IMR-90 (cell line): ENCODE data around the gene UNC5B. TPM values are rescaled to one million over a fixed set of nuclear protein-coding genes. Genes with fewer than 3 reads are reported as not detected.

Experiments
- ATAC-seq: fragments of 200-7000 bp; cut with Tn5 transposase; 2 replicates; pipeline ENCODE4 v1.9.1; 2020; ENCODE audit warnings: low read depth, mild to moderate bottlenecking, moderate library complexity
- BruUV-seq: library from RNA; stranded (reverse); fragments of 400-500 nt; replicated peaks from 2 replicates; lab custom pipeline; 2021; lab: Mats Ljungman, UMichigan
- CTCF ChIA-PET: fragments of 300-600 bp; formaldehyde crosslinking; extraction: SDS; loops from one replicate; lab custom pipeline; 2021; ENCODE audit warnings: antibody characterized with exemption; lab: Yijun Ruan, JAX
- POLR2A ChIA-PET: fragments of 300-600 bp; sonication (Branson Sonifier 250); formaldehyde crosslinking; loops from one replicate; lab custom pipeline; 2022; ENCODE audit warnings: antibody characterized with exemption; ENCODE audit not compliant: unreplicated experiment; lab: Charles Lee
- DNase-seq: peaks from one replicate; pipeline ENCODE4 v3.0.0; 2013
- H2AFZ ChIP-seq: replicated peaks from 2 replicates; pipeline ENCODE3; 2013; ENCODE audit warnings: low read length, mild to moderate bottlenecking; ENCODE audit not compliant: poor library complexity
- H2AK5ac ChIP-seq: 2 replicates; pipeline ENCODE4 v1.6.1; 2013; ENCODE audit warnings: low read depth, low read length, inconsistent platforms
- H2AK9ac ChIP-seq: replicated peaks from 2 replicates; pipeline ENCODE3; 2013; ENCODE audit warnings: mild to moderate bottlenecking, low read depth, low read length, moderate library complexity; ENCODE audit not compliant: poor library complexity
- H2BK120ac ChIP-seq: 2 replicates; pipeline ENCODE4 v1.6.1; 2013; ENCODE audit warnings: low read depth, low read length, inconsistent platforms
- H2BK15ac ChIP-seq: 3 replicates; pipeline ENCODE4 v1.6.1; 2013; ENCODE audit warnings: low read depth, low read length, inconsistent platforms
- H2BK20ac ChIP-seq: 2 replicates; pipeline ENCODE4 v1.6.1; 2013; ENCODE audit warnings: low read depth, mild to moderate bottlenecking, inconsistent platforms, low read length, moderate library complexity
- H2BK5ac ChIP-seq: 2 replicates; pipeline ENCODE4 v1.6.1; 2013; ENCODE audit warnings: mild to moderate bottlenecking, low read depth, low read length, inconsistent platforms; ENCODE audit not compliant: poor library complexity, severe bottlenecking
- H3K14ac ChIP-seq: replicated peaks from 2 replicates; pipeline ENCODE4 v1.6.1; 2013; ENCODE audit warnings: low read depth, low read length, inconsistent platforms
- H3K18ac ChIP-seq: 2 replicates; pipeline ENCODE4 v1.6.1; 2013; ENCODE audit warnings: low read depth, low read length, control low read depth
- H3K23ac ChIP-seq: 2 replicates; pipeline ENCODE4 v1.6.1; 2013; ENCODE audit warnings: low read depth, low read length, inconsistent platforms
- H3K27ac ChIP-seq: 2 replicates; pipeline ENCODE4 v1.5.1; 2013; ENCODE audit warnings: mild to moderate bottlenecking, control low read depth, low read length; ENCODE audit not compliant: insufficient read depth
- H3K27me3 ChIP-seq: 2 replicates; pipeline ENCODE4 v1.6.1; 2013; ENCODE audit warnings: low read length; ENCODE audit not compliant: control insufficient read depth, insufficient read depth
- H3K36me3 ChIP-seq: 2 replicates; pipeline ENCODE4 v1.6.1; 2013; ENCODE audit warnings: low read length, mixed read lengths; ENCODE audit not compliant: control insufficient read depth, insufficient read depth
- H3K4ac ChIP-seq: 2 replicates; pipeline ENCODE4 v1.6.1; 2013; ENCODE audit warnings: low read depth, low read length, inconsistent platforms
- H3K4me1 ChIP-seq: 2 replicates; pipeline ENCODE4 v1.6.1; 2013; ENCODE audit warnings: low read length, mixed read lengths; ENCODE audit not compliant: control insufficient read depth, insufficient read depth
- H3K4me2 ChIP-seq: 2 replicates; pipeline ENCODE4 v1.6.1; 2013; ENCODE audit warnings: low read depth, mild to moderate bottlenecking, control low read depth, low read length, moderate library complexity
- H3K4me3 ChIP-seq: 2 replicates; pipeline ENCODE4 v1.5.1; 2013; ENCODE audit warnings: low read depth, mild to moderate bottlenecking, control low read depth, low read length, moderate library complexity; ENCODE audit not compliant: insufficient read depth
- H3K56ac ChIP-seq: 2 replicates; pipeline ENCODE4 v1.6.1; 2013; ENCODE audit warnings: low read length, inconsistent platforms; ENCODE audit not compliant: insufficient read depth; ENCODE audit errors: extremely low read depth
- H3K79me1 ChIP-seq, 2 experiments: 2 replicates each; pipeline ENCODE4 v1.6.1; 2013; ENCODE audit warnings: low read length in 2 of 2, inconsistent platforms in 1 of 2, low read depth in 1 of 2
- H3K9ac ChIP-seq: 2 replicates; pipeline ENCODE4 v1.6.1; 2013; ENCODE audit warnings: low read depth, low read length, control low read depth
- H3K9me1 ChIP-seq: 2 replicates; pipeline ENCODE4 v1.6.1; 2013; ENCODE audit warnings: low read length, inconsistent platforms; ENCODE audit not compliant: insufficient read depth
- H3K9me3 ChIP-seq: 2 replicates; pipeline ENCODE4 v1.6.1; 2013; ENCODE audit warnings: low read length; ENCODE audit not compliant: control insufficient read depth, insufficient read depth
- H4K20me1 ChIP-seq: 2 replicates; pipeline ENCODE4 v1.6.1; 2013; ENCODE audit warnings: low read length, inconsistent platforms; ENCODE audit not compliant: insufficient read depth
- H4K5ac ChIP-seq: 2 replicates; pipeline ENCODE4 v1.6.1; 2013; ENCODE audit warnings: mild to moderate bottlenecking, low read depth, low read length, control low read depth
- H4K8ac ChIP-seq, 2 experiments: 2 replicates each; pipeline ENCODE4 v1.6.1; 2013; ENCODE audit warnings: low read depth in 2 of 2, low read length in 2 of 2, control low read depth in 1 of 2, inconsistent platforms in 1 of 2
- H4K91ac ChIP-seq: 2 replicates; pipeline ENCODE4 v1.6.1; 2013; ENCODE audit warnings: low read depth, low read length, inconsistent platforms; ENCODE audit not compliant: insufficient read depth
- BHLHE40 ChIP-seq: fragments of 150-350 bp; IDR thresholded peaks from 2 replicates; pipeline ENCODE4 v1.6.1; 2016; ENCODE audit warnings: mild to moderate bottlenecking, low read depth, low read length
- CEBPB ChIP-seq: IDR thresholded peaks from 2 replicates; pipeline ENCODE4 v1.6.1; 2012; ENCODE audit warnings: low read depth, low read length, improper control_type of control experiment
- CHD1 ChIP-seq: IDR thresholded peaks from 2 replicates; pipeline ENCODE4 v1.6.1; 2012; ENCODE audit warnings: low read depth, low read length, improper control_type of control experiment
- FOS ChIP-seq: fragments of 150-350 bp; IDR thresholded peaks from 2 replicates; pipeline ENCODE4 v1.6.1; 2016; ENCODE audit warnings: low read depth, low read length
- MAFK ChIP-seq: IDR thresholded peaks from 2 replicates; pipeline ENCODE4 v1.6.1; 2012; ENCODE audit warnings: low read depth, low read length, improper control_type of control experiment
- MAZ ChIP-seq: IDR thresholded peaks from 2 replicates; pipeline ENCODE4 v1.6.1; 2012; ENCODE audit warnings: low read depth, mild to moderate bottlenecking, low read length, improper control_type of control experiment, moderate library complexity, borderline replicate concordance
- MXI1 ChIP-seq: IDR thresholded peaks from 2 replicates; pipeline ENCODE4 v1.6.1; 2012; ENCODE audit warnings: low read depth, mild to moderate bottlenecking, low read length, moderate library complexity, borderline replicate concordance
- NFE2L2 ChIP-seq: fragments of 150-350 bp; IDR thresholded peaks from 2 replicates; pipeline ENCODE4 v1.6.1; 2016; ENCODE audit warnings: low read depth, mild to moderate bottlenecking, low read length
- POLR2A ChIP-seq: IDR thresholded peaks from 2 replicates; pipeline ENCODE4 v1.6.1; 2012; ENCODE audit warnings: mild to moderate bottlenecking, low read depth, low read length
- RAD21 ChIP-seq: IDR thresholded peaks from 2 replicates; pipeline ENCODE4 v1.6.1; 2012; ENCODE audit warnings: low read length, improper control_type of control experiment
- RCOR1 ChIP-seq: IDR thresholded peaks from 2 replicates; pipeline ENCODE4 v1.6.1; 2012; ENCODE audit warnings: mild to moderate bottlenecking, low read length, improper control_type of control experiment; ENCODE audit not compliant: insufficient replicate concordance
- RFX5 ChIP-seq: IDR thresholded peaks from 2 replicates; pipeline ENCODE4 v1.8.0; 2012; ENCODE audit warnings: low read depth, mild to moderate bottlenecking, low read length, moderate library complexity
- SMC3 ChIP-seq: fragments of 150-350 bp; IDR thresholded peaks from 2 replicates; pipeline ENCODE4 v1.6.1; 2016; ENCODE audit warnings: low read depth, mild to moderate bottlenecking, antibody characterized with exemption, low read length, moderate library complexity
- WGBS, 2 experiments: methylation state at CpG; one replicate each; pipeline versions ENCODE4 v1.1.5 to v1.1.7; 2013; ENCODE audit warnings: missing lambda C conversion rate in 2 of 2; ENCODE audit not compliant: insufficient read length in 1 of 2; ENCODE audit errors: extremely low coverage in 2 of 2; 5-methylcytosine and 5-hydroxymethylcytosine counted together
- dilution Hi-C: fragments of 300-500 bp; cut with HindIII; formaldehyde crosslinking; loops from one replicate; pipeline ENCODE4 v1.14.3; 2018; ENCODE audit warnings: low sequenced_read_pairs; ENCODE audit not compliant: unreplicated experiment
- in situ Hi-C: fragments of 300-500 bp; cut with MboI; formaldehyde crosslinking; loops from 3 replicates; pipeline ENCODE4 v1.14.3; 2019; ENCODE audit warnings: low sequenced_read_pairs, inconsistent platforms, mixed read lengths
- intact Hi-C: fragments of 100-400 bp; cut with micrococcal nuclease; formaldehyde crosslinking; loops from 2 replicates; pipeline ENCODE4 v1.10.0; 2022
- polyA plus RNA-seq, 3 experiments: library from polyadenylated mRNA; depleted of rRNA; stranded (reverse); fragments of >200 nt; gene quantifications; 2 replicates each; pipeline ENCODE4 v1.2.3, GENCODE V29; 2012; ENCODE audit warnings: low replicate concordance in 1 of 3
- total RNA-seq: library from RNA; depleted of rRNA; stranded (reverse); fragments of >200 nt; gene quantifications from 2 replicates; pipeline ENCODE4 v1.2.3, GENCODE V29; 2012
- TF ChIP-seq, protein P1 (sequence below): fragments of 150-350 bp; IDR thresholded peaks from 2 replicates; pipeline ENCODE4 v1.6.1; 2016; ENCODE audit warnings: low read depth, mild to moderate bottlenecking, low read length, moderate library complexity, borderline replicate concordance
- TF ChIP-seq, protein P2 (sequence below): conservative IDR thresholded peaks from 2 replicates; pipeline ENCODE4 v1.5.1; 2012; ENCODE audit warnings: mild to moderate bottlenecking, low read depth, low read length, improper control_type of control experiment
- TF ChIP-seq, protein P3 (sequence below): fragments of 150-350 bp; IDR thresholded peaks from 2 replicates; pipeline ENCODE4 v1.6.1; 2017; ENCODE audit warnings: mild to moderate bottlenecking, antibody characterized with exemption, low read length, low read depth

UNC5B gene
- total and polyA plus RNA-seq, 2 of the 4 experiments (the other 2 are of a cell fraction): 1.6 to 4.2 TPM

GRCh38 chr10:71203716-71204115, 8.7 kb upstream of the UNC5B start:
- no TSS peak for BruUV-seq
- dilution Hi-C loops: no loop called here
- Histone ChIP-seq H3K9me3 (peaks cover 2% of the 10 kb centered on the region), H3K36me3 (no peaks in the 10 kb centered on the region), H3K14ac (no peak overlapping the region), H4K5ac (no peak overlapping the region), H2BK20ac (no peak overlapping the region), H4K8ac (no peak overlapping the region), H2BK120ac (no peak overlapping the region), H3K79me1 (no peaks in the 10 kb centered on the region), H3K27ac (no peak overlapping the region), H3K56ac (no peak overlapping the region), H3K4ac (no peak overlapping the region), H3K27me3 (peaks cover 37% of the 10 kb centered on the region), H3K23ac (no peak overlapping the region), H3K4me1 (no peaks in the 10 kb centered on the region), H3K9me1 (no peaks in the 10 kb centered on the region), H2AK5ac (no peak overlapping the region), H2BK5ac (no peak overlapping the region), H2BK15ac (no peak overlapping the region), H3K18ac (no peak overlapping the region), H2AFZ (no peak overlapping the region), H3K9ac (no peak overlapping the region), H2AK9ac (no peak overlapping the region), H3K4me3 (no peak overlapping the region), H4K91ac (no peak overlapping the region), H3K4me2 (no peak overlapping the region), H4K20me1 (no peaks in the 10 kb centered on the region)
- ChIA-PET POLR2A (no interaction called here), CTCF (interaction anchor here (0.6 kb wide), 2 partner anchors 279 to 746 kb away, joined by 3 to 6 read pairs; no protein-coding TSS in a partner anchor)
- DNase-seq (no peak), ATAC-seq (no peak)
- intact Hi-C loops: no loop called here
- in situ Hi-C loops: no loop called here
- WGBS, 2 experiments: 73% methylated on average over 4 of the region's 5 CpGs; no CpG with 5 or more reads in 1 of the 2 experiments
- TF ChIP-seq FOS (no peak), POLR2A (no peak), CHD1 (no peak), MAZ (no peak), CEBPB (no peak), BHLHE40 (no peak), NFE2L2 (no peak), RAD21 (no peak), RFX5 (no peak), MAFK (no peak), MXI1 (no peak), SMC3 (no peak), RCOR1 (no peak)
- TF ChIP-seq, protein P1, sequence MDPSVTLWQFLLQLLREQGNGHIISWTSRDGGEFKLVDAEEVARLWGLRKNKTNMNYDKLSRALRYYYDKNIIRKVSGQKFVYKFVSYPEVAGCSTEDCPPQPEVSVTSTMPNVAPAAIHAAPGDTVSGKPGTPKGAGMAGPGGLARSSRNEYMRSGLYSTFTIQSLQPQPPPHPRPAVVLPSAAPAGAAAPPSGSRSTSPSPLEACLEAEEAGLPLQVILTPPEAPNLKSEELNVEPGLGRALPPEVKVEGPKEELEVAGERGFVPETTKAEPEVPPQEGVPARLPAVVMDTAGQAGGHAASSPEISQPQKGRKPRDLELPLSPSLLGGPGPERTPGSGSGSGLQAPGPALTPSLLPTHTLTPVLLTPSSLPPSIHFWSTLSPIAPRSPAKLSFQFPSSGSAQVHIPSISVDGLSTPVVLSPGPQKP: no peak
- TF ChIP-seq, protein P2, sequence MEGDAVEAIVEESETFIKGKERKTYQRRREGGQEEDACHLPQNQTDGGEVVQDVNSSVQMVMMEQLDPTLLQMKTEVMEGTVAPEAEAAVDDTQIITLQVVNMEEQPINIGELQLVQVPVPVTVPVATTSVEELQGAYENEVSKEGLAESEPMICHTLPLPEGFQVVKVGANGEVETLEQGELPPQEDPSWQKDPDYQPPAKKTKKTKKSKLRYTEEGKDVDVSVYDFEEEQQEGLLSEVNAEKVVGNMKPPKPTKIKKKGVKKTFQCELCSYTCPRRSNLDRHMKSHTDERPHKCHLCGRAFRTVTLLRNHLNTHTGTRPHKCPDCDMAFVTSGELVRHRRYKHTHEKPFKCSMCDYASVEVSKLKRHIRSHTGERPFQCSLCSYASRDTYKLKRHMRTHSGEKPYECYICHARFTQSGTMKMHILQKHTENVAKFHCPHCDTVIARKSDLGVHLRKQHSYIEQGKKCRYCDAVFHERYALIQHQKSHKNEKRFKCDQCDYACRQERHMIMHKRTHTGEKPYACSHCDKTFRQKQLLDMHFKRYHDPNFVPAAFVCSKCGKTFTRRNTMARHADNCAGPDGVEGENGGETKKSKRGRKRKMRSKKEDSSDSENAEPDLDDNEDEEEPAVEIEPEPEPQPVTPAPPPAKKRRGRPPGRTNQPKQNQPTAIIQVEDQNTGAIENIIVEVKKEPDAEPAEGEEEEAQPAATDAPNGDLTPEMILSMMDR: no peak
- TF ChIP-seq, protein P3, sequence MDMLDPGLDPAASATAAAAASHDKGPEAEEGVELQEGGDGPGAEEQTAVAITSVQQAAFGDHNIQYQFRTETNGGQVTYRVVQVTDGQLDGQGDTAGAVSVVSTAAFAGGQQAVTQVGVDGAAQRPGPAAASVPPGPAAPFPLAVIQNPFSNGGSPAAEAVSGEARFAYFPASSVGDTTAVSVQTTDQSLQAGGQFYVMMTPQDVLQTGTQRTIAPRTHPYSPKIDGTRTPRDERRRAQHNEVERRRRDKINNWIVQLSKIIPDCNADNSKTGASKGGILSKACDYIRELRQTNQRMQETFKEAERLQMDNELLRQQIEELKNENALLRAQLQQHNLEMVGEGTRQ: no peak
